Small intestine (tissue), 7 donors: Measurements from ENCODE around the gene DRC3. TPM values are rescaled to one million over a fixed set of nuclear protein-coding genes. Genes with fewer than 3 reads are reported as not detected.

Experiments used
- DNase-seq, 2 donors: peaks; one replicate each; pipeline versions ENCODE4 v3.0.0 to v3.0.0-alpha.2; 2013
- FAIRE-seq: peaks from 2 replicates; lab custom pipeline; 2012; peaks lifted over from hg19 to GRCh38; lab: Jason Lieb, UNC
- H3K27ac ChIP-seq, 3 donors: one replicate each; pipeline ENCODE4 v1.5.1; 2013; ENCODE audit warnings: low read length in 2 of 3, mild to moderate bottlenecking in 2 of 3, control low read depth in 1 of 3, inconsistent platforms in 1 of 3, low read depth in 1 of 3, moderate library complexity in 1 of 3
- H3K27me3 ChIP-seq, 3 donors: one replicate each; pipeline ENCODE4 v1.6.1; 2013; ENCODE audit warnings: low read length in 3 of 3, inconsistent platforms in 1 of 3; ENCODE audit not compliant: control insufficient read depth in 3 of 3, insufficient read depth in 3 of 3
- H3K36me3 ChIP-seq, 3 donors: one replicate each; pipeline ENCODE4 v1.6.1; 2013; ENCODE audit warnings: low read length in 3 of 3, inconsistent platforms in 1 of 3, low read depth in 1 of 3, mild to moderate bottlenecking in 1 of 3, moderate library complexity in 1 of 3; ENCODE audit not compliant: control insufficient read depth in 3 of 3, insufficient read depth in 2 of 3
- H3K4me1 ChIP-seq, 3 donors: one replicate each; pipeline ENCODE4 v1.6.1; 2013; ENCODE audit warnings: low read length in 2 of 3, inconsistent platforms in 1 of 3, low read depth in 1 of 3, mild to moderate bottlenecking in 1 of 3, moderate library complexity in 1 of 3; ENCODE audit not compliant: control insufficient read depth in 3 of 3, insufficient read depth in 2 of 3
- H3K4me3 ChIP-seq, 3 donors: one replicate each; pipeline ENCODE4 v1.5.1; 2013; ENCODE audit warnings: low read length in 3 of 3, control low read depth in 1 of 3, inconsistent platforms in 1 of 3, low read depth in 1 of 3, mild to moderate bottlenecking in 1 of 3, moderate library complexity in 1 of 3
- H3K9me3 ChIP-seq, 2 donors: one replicate each; pipeline ENCODE4 v1.6.1; 2013; ENCODE audit warnings: low read depth in 1 of 2, low read length in 1 of 2; ENCODE audit not compliant: control insufficient read depth in 2 of 2, insufficient read depth in 1 of 2
- WGBS, 3 donors: extraction: QIAGEN DNeasy Blood & Tissue Kit; methylation state at CpG; one replicate each; pipeline ENCODE4 v1.1.7; 2013; 5-methylcytosine and 5-hydroxymethylcytosine counted together
- polyA plus RNA-seq, 4 donors: library from polyadenylated mRNA; stranded (reverse) in 3 of 4; unstranded in 1 of 4; fragments of 200-250 nt in 3 of 4; fragments of 120-200 nt in 1 of 4; gene quantifications; one replicate each; pipeline versions ENCODE4 v1.2.1 to v1.2.3, GENCODE V29; 2013
- donor health status: healthy with polysubstance abuse.
- donor health status: control.
- donor health status: control.
- donor health status: Bipolar disorder and iron deficiency.
- donor health status: healthy.

DRC3 gene
- polyA plus RNA-seq, 4 donors: 0.54 to 4.1 (median 0.85) TPM; not detected in 1

GRCh38 chr17:17944743-17945142 is 27.9 kb upstream of the DRC3 start:
- H3K36me3 ChIP-seq: peaks cover 0 to 3% (median 0%) of the 10 kb centered on the region in 3 donors
- WGBS, 3 donors: 93 to 98% (median 96%) methylated on average over 11 of the region's 11 CpGs
- H3K27ac ChIP-seq: peak overlapping the region in 1 of 3 donors; percentile 16
- peaks cover 19 to 40% (median 22%) of the 10 kb centered on the region in 3 donors for H3K4me1 ChIP-seq
- H3K27me3 ChIP-seq: no peaks in the 10 kb centered on the region
- no peak overlapping the region for H3K4me3 ChIP-seq
- FAIRE-seq: no peak
- no peak for DNase-seq
- no peaks in the 10 kb centered on the region for H3K9me3 ChIP-seq

DNA sequence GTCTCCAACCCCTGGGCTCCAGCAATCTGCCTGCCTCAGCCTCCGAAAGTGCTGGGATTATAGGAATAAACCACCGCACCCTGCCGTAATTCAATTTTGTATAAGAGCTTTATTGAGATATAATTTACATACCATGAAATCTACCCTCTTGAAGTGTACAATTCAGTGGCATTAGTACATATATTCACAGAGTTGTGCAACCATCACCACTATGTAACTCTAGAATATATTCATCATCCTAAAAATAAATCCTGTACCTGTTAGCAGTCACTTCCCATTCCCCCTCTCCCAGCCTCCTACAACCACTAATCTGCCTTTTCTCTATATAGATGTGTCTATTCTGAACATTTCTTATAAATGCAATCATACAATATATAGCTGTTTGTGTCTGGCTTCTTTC is 26.6 kb upstream of the DRC3 start:
- no peak overlapping the region for H3K27ac ChIP-seq
- no peaks in the 10 kb centered on the region for H3K27me3 ChIP-seq
- H3K4me1 ChIP-seq: peaks cover 15 to 31% (median 16%) of the 10 kb centered on the region in 3 donors
- H3K4me3 ChIP-seq: no peak overlapping the region
- no peaks in the 10 kb centered on the region for H3K9me3 ChIP-seq
- 78 to 97% (median 83%) methylated on average over 3 of the region's 3 CpGs for WGBS, 3 donors
- no peak for FAIRE-seq
- H3K36me3 ChIP-seq: peaks cover 0 to 3% (median 0%) of the 10 kb centered on the region in 3 donors
- no peak for DNase-seq

DNA sequence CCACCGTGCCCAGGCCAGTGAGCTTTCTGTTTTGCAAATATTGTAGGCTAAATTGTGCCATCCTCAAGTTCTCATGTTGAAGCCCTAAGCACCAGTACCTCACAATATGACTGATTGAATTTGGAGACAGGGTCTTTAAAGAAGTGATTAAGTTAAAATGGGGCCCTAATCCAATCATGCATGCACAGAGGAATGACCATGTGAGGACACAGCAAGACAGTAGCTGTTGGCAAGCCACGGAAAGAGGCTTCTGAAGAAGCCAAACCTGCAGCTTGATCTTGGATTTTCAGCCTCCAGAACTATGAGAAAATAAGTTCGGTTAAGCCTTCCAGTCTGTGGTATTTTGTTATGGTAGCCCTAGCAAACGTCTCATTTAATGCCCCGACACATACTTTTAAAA is 25.4 kb upstream of the DRC3 start:
- DNase-seq: no peak
- 86 to 95% (median 89%) methylated on average over 5 of the region's 5 CpGs for WGBS, 3 donors

DNA sequence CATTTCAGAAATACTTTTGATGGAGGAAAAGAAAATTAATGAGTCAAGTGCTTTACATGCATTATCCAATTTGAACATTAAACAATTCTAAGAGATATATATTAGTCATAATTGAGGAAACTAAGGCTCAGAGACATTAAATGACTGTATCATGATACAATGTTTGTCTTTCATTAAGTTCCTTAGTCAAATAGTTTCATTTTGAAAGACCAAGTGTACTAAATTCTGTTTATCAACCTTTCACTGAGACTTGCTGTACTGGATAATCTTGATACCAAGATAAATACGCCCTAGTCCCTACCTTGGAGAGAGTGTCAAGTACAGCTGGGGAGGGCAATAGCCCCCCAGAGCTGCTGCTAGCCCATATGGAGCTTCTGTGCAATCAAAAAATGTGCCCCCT is 24.7 kb upstream of the DRC3 start:
- Histone ChIP-seq H3K4me3 (no peak overlapping the region), H3K27ac (peak overlapping the region in 1 of 3 donors; percentile 45), H3K4me1 (peaks cover 10 to 27% (median 10%) of the 10 kb centered on the region in 3 donors), H3K27me3 (no peaks in the 10 kb centered on the region), H3K9me3 (no peaks in the 10 kb centered on the region), H3K36me3 (peaks cover 0 to 3% (median 0%) of the 10 kb centered on the region in 3 donors)
- FAIRE-seq (no peak), DNase-seq (peak in 1 of 2 donors; percentile 55)
- WGBS, 3 donors: 26 to 70% (median 35%) methylated on average over 1 of the region's 1 CpG

More for the DNA sequence above, 25.4 kb upstream of the DRC3 start:
- H3K36me3 ChIP-seq: peaks cover 0 to 3% (median 0%) of the 10 kb centered on the region in 3 donors
- H3K27me3 ChIP-seq: no peaks in the 10 kb centered on the region
- no peak for FAIRE-seq
- no peak overlapping the region for H3K4me3 ChIP-seq
- H3K4me1 ChIP-seq: peaks cover 13 to 27% (median 13%) of the 10 kb centered on the region in 3 donors
- H3K27ac ChIP-seq: no peak overlapping the region
- no peaks in the 10 kb centered on the region for H3K9me3 ChIP-seq

GRCh38 chr17:17950347-17950746 is 22.3 kb upstream of the DRC3 start:
- Histone ChIP-seq H3K9me3 (no peaks in the 10 kb centered on the region), H3K27ac (no peak overlapping the region), H3K36me3 (peaks cover 0 to 7% (median 0%) of the 10 kb centered on the region in 3 donors), H3K4me3 (no peak overlapping the region), H3K27me3 (no peaks in the 10 kb centered on the region), H3K4me1 (peaks cover 2 to 6% (median 3%) of the 10 kb centered on the region in 3 donors)
- FAIRE-seq: no peak
- 93 to 97% (median 97%) methylated on average over 7 of the region's 7 CpGs for WGBS, 3 donors
- DNase-seq: no peak

DNA sequence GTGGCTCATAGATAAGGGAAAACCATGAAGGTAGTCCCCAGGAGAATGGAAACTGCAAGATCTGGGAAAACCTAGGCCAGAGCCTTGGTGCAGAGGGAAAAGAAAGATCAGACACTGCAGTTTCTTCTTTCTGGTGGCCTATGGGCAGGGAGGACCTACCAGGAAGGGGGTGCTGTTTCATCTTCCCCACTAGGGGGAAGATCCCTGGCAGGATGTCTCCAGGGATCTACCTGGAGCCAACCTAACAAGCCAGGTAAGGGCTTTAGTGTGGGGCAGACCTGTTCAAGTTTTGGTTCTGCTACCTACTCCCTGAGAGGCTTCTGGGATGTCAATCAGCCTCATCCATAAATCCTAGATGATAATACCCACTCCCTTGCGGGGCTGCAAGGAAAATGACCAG is 21.9 kb upstream of the DRC3 start:
- no peak overlapping the region for H3K27ac ChIP-seq
- H3K4me1 ChIP-seq: peaks cover 2 to 4% (median 3%) of the 10 kb centered on the region in 3 donors
- no peak for FAIRE-seq
- no peaks in the 10 kb centered on the region for H3K9me3 ChIP-seq
- 93 to 100% (median 96%) methylated on average over 1 of the region's 1 CpG for WGBS, 3 donors
- H3K36me3 ChIP-seq: peaks cover 0 to 11% (median 0%) of the 10 kb centered on the region in 3 donors
- DNase-seq: no peak
- no peak overlapping the region for H3K4me3 ChIP-seq
- H3K27me3 ChIP-seq: no peaks in the 10 kb centered on the region

- Histone ChIP-seq H3K27ac (no peak overlapping the region), H3K4me3 (no peak overlapping the region), H3K9me3 (no peaks in the 10 kb centered on the region), H3K36me3 (peaks cover 0 to 11% (median 0%) of the 10 kb centered on the region in 3 donors), H3K27me3 (no peaks in the 10 kb centered on the region), H3K4me1 (peaks cover 0 to 3% (median 2%) of the 10 kb centered on the region in 3 donors)
- FAIRE-seq: no peak
- no peak for DNase-seq
- 88 to 90% (median 90%) methylated on average over 5 of the region's 5 CpGs for WGBS, 3 donors
These were observed 21.1 kb upstream of the DRC3 start for GRCh38 chr17:17951524-17951923.

DNA sequence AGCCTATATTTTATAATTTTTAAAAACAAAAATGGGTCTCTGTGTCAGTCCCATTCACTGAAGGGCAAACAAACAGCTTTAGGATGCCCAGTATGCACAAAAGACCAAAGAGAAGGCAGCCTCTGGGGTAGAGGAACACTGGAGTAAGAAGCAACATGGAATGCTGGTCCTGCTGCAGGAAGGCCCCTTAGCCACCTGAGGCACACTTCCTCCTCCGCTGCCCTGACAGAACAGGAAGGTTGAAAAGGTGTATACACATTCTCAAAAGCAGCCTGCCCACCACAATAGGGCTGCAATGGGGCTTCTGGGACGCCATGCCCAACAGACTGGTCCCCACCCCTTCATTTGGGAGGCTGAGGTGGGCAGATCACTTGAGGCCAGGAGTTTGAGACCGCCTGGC is 20.0 kb upstream of the DRC3 start:
- Histone ChIP-seq H3K27ac (no peak overlapping the region), H3K4me1 (peaks cover 0 to 4% (median 2%) of the 10 kb centered on the region in 3 donors), H3K4me3 (no peak overlapping the region), H3K36me3 (peaks cover 0 to 11% (median 0%) of the 10 kb centered on the region in 3 donors), H3K27me3 (no peaks in the 10 kb centered on the region), H3K9me3 (no peaks in the 10 kb centered on the region)
- no peak for DNase-seq
- 94 to 98% (median 96%) methylated on average over 3 of the region's 3 CpGs for WGBS, 3 donors
- FAIRE-seq: no peak

DNA sequence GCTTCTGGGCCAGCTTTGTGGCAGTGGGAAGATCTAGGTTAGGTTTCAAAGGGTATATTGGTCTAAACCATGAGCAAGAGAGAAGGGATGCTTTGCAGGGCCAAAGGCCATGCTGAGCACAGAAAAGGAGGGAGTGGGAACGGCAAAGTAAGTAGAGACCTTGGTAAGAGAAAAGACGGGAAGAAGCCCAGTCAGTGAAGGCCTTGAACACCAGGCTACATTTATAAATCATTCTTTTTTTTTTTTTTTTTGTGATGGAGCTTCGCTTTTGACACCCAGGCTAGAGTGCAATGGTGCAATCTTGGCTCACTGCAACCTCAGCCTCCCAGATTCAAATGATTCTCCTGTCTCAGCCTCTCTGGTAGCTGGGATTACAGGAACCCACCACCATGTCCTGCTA is 18.6 kb upstream of the DRC3 start:
- DNase-seq: no peak
- no peaks in the 10 kb centered on the region for H3K27me3 ChIP-seq
- peaks cover 5 to 14% (median 10%) of the 10 kb centered on the region in 3 donors for H3K4me1 ChIP-seq
- no peaks in the 10 kb centered on the region for H3K9me3 ChIP-seq
- 94 to 96% (median 94%) methylated on average over 3 of the region's 3 CpGs for WGBS, 3 donors
- no peak for FAIRE-seq
- peaks cover 0 to 8% (median 0%) of the 10 kb centered on the region in 3 donors for H3K36me3 ChIP-seq
- H3K27ac ChIP-seq: no peak overlapping the region
- no peak overlapping the region for H3K4me3 ChIP-seq
